Gastrocnemius medialis (tissue), 4 donors: ENCODE results near the gene KLK15. TPM values are rescaled to one million over a fixed set of nuclear protein-coding genes. Genes with fewer than 3 reads are reported as not detected.
"Not testable (repeated sequence)": the region's sequence is repeated elsewhere in the genome, so short reads cannot be mapped to it uniquely, and the experiment has no call there.

Experiments used
- ATAC-seq, 2 donors: fragments of 150-250 bp; one replicate each; pipeline ENCODE4 v1.9.1; 2016
- DNase-seq, 2 donors: peaks; one replicate each; pipeline ENCODE4 v3.0.0-alpha.2; 2019
- H3K27ac ChIP-seq, 4 donors: fragments of 200-600 bp; sonication (generic); 1 replicate in 1 of 4; 2 replicates in 3 of 4; pipeline ENCODE4 v1.5.1; 2016 to 2018; ENCODE audit warnings: mild to moderate bottlenecking in 2 of 4, moderate library complexity in 1 of 4
- H3K27me3 ChIP-seq, 3 donors: fragments of 200-600 bp; sonication (generic) in 2 of 3; 1 replicate in 1 of 3; 2 replicates in 2 of 3; pipeline versions ENCODE4 v1.5.1 to v1.6.0; 2016 to 2019; ENCODE audit warnings: mild to moderate bottlenecking in 1 of 3, moderate library complexity in 1 of 3
- H3K36me3 ChIP-seq, 2 donors: fragments of 200-600 bp; sonication (generic) in 1 of 2; one replicate each; pipeline ENCODE4 v1.5.1; 2017 to 2018
- H3K4me1 ChIP-seq, 2 donors: fragments of 200-600 bp; sonication (generic) in 1 of 2; one replicate each; pipeline ENCODE4 v1.5.1; 2016 to 2017; ENCODE audit warnings: mild to moderate bottlenecking in 2 of 2
- H3K4me3 ChIP-seq, 4 donors: fragments of 200-600 bp; sonication (generic) in 3 of 4; 1 replicate in 1 of 4; 2 replicates in 3 of 4; pipeline ENCODE4 v1.5.1; 2016 to 2019; ENCODE audit warnings: mild to moderate bottlenecking in 2 of 4
- H3K9me3 ChIP-seq, 3 donors: fragments of 200-600 bp; sonication (generic) in 2 of 3; 1 replicate in 1 of 3; 2 replicates in 2 of 3; pipeline ENCODE4 v1.5.1; 2016 to 2019
- POLR2A ChIP-seq, 2 donors: fragments of 450-650 bp; IDR thresholded peaks; one replicate each; pipeline ENCODE4 v1.6.1; 2017; ENCODE audit warnings: antibody characterized with exemption in 2 of 2, mild to moderate bottlenecking in 2 of 2, moderate library complexity in 2 of 2
- in situ Hi-C, 4 donors: fragments of 200-750 bp; cut with MboI; loops; one replicate each; pipeline versions ENCODE4 v1.15.0 to v1.8.0; 2017; ENCODE audit warnings: low sequenced_read_pairs in 4 of 4
- intact Hi-C: fragments of 100-400 bp; cut with DNase I; formaldehyde crosslinking; loops from one replicate; pipeline ENCODE4 v1.15.1; 2023; ENCODE audit warnings: low total_unique reads
- total RNA-seq, 4 donors: library from RNA; depleted of rRNA; stranded (reverse); fragments of >200 nt; gene quantifications; one replicate each; pipeline versions ENCODE4 v1.1.0 to v1.2.3, GENCODE V29; 2016
- TF ChIP-seq, protein P1 (sequence below), 5 experiments: fragments of 450-650 bp in 3 of 5; fragments of 200-600 bp in 2 of 5; sonication (generic) in 2 of 5; IDR thresholded peaks in 4 of 5; conservative IDR thresholded peaks in 1 of 5; 1 replicate in 4 of 5; 2 replicates in 1 of 5; pipeline ENCODE4 v1.5.1; 2016 to 2019; ENCODE audit warnings: antibody characterized with exemption in 5 of 5, mild to moderate bottlenecking in 3 of 5, moderate library complexity in 3 of 5

Gene KLK15
- total RNA-seq, 4 donors from 2014 or later = not detected

- Histone ChIP-seq H3K4me1 (no peaks in the 10 kb centered on the region), H3K27ac (no peak within 1 kb of the TSS), H3K36me3 (no peaks in the 10 kb centered on the region), H3K9me3 (no peaks in the 10 kb centered on the region), H3K4me3 (no peak within 1 kb of the TSS), H3K27me3 (peaks cover 0 to 3% (median 0%) of the 10 kb centered on the region in 3 donors)
- no peak for TF ChIP-seq POLR2A (IDR thresholded peaks at IDR 0.05)
- TF ChIP-seq, protein P1, sequence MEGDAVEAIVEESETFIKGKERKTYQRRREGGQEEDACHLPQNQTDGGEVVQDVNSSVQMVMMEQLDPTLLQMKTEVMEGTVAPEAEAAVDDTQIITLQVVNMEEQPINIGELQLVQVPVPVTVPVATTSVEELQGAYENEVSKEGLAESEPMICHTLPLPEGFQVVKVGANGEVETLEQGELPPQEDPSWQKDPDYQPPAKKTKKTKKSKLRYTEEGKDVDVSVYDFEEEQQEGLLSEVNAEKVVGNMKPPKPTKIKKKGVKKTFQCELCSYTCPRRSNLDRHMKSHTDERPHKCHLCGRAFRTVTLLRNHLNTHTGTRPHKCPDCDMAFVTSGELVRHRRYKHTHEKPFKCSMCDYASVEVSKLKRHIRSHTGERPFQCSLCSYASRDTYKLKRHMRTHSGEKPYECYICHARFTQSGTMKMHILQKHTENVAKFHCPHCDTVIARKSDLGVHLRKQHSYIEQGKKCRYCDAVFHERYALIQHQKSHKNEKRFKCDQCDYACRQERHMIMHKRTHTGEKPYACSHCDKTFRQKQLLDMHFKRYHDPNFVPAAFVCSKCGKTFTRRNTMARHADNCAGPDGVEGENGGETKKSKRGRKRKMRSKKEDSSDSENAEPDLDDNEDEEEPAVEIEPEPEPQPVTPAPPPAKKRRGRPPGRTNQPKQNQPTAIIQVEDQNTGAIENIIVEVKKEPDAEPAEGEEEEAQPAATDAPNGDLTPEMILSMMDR (IDR thresholded peaks at IDR 0.05 in 4 of 5, conservative IDR thresholded peaks at IDR 0.05 in 1 of 5) = no peak
- in situ Hi-C loops = loop anchor here in 3 of 4 donors (25.0 kb wide), 1 partner anchor 253 kb away; no protein-coding TSS in a partner anchor
- ATAC-seq (no peak), DNase-seq (no peak)
- intact Hi-C loops = no loop called here
Measured at GRCh38 chr19:50790396-50790795, 43.0 kb downstream of the KLK15 start, which contains the start of gene ACP4. TSS of gene ACP4 (plus strand) at chr19:50790415. CDS start at chr19:50790415, 0 bp downstream.

DNA sequence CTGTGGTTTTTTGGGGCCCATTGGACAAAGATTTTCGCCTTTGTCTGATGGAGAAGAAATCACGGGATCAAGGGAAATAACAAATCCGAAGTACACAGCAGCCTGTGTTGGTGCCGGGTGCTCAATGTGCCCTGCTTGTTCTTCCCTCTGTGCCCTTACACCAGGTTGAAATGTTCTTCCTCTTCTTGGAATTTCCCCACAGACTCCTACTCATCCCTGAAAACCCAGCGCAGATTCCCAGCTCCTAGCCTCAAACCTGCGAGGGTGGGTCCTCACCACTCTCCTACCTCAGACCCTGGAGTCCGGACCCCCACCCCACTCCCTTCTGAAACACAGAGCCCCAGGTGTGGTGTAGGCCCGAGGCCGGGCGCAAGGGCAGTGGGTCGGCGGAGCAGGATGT is 48.0 kb downstream of the KLK15 start:
- Histone ChIP-seq H3K9me3 (no peaks in the 10 kb centered on the region), H3K36me3 (no peaks in the 10 kb centered on the region), H3K27me3 (peaks cover 7 to 14% (median 11%) of the 10 kb centered on the region in 3 donors), H3K27ac (no peak overlapping the region), H3K4me3 (no peak overlapping the region), H3K4me1 (no peaks in the 10 kb centered on the region)
- in situ Hi-C loops = loop anchor here (5.0 to 25.0 kb wide), 4 partner anchors 248 to 431 kb away; partner anchors contain the start of gene NAPSA (in 2 of the 4)
- no peak for DNase-seq
- no peak for ATAC-seq
- intact Hi-C loops = no loop called here
- no peak for TF ChIP-seq POLR2A (IDR thresholded peaks at IDR 0.05)
- TF ChIP-seq, protein P1 (IDR thresholded peaks at IDR 0.05 in 4 of 5, conservative IDR thresholded peaks at IDR 0.05 in 1 of 5) = no peak

DNA sequence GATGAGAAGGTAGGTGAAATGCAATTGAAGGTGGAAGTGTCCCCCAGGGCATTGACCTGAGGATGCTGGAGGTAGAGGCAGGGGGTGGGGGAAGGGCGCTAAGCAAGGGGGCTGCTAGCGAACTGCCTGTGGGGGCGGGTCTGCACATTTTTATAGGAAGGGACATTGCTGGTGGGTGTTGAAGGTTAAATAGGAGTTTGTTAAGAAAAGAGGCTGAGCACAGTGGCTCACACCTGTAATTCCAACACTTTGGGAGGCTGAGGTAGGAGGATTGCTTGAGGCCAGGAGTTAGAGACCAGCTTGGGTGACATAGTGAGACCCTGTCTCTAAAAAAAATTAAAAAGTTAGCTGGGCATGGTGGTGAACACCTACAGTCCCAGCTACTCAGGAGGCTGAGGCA is 48.7 kb downstream of the KLK15 start:
- Histone ChIP-seq H3K4me3 (no peak overlapping the region), H3K9me3 (no peaks in the 10 kb centered on the region), H3K27me3 (peaks cover 13 to 20% (median 17%) of the 10 kb centered on the region in 3 donors), H3K27ac (no peak overlapping the region), H3K36me3 (no peaks in the 10 kb centered on the region), H3K4me1 (no peaks in the 10 kb centered on the region)
- DNase-seq (no peak), ATAC-seq (no peak)
- TF ChIP-seq, protein P1 (IDR thresholded peaks at IDR 0.05 in 4 of 5, conservative IDR thresholded peaks at IDR 0.05 in 1 of 5) = no peak
- TF ChIP-seq POLR2A (IDR thresholded peaks at IDR 0.05) = no peak
- intact Hi-C loops = no loop called here
- in situ Hi-C loops = loop anchor here (5.0 to 25.0 kb wide), 4 partner anchors 247 to 430 kb away; partner anchors contain the start of gene NAPSA (in 2 of the 4)

DNA sequence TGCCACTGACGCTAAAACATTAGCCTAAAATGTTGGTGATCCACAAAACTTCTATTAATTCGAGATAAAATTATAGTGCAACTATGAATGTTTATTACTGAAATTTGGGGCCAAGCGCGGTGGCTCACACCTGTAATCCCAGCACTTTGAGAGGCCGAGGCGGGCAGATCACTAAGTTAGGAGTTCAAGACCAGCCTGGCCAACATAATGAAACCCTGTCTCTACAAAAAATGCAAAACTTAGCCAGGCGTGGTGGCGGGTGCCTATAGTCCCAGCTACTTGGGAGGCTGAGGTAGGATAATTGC is 49.6 kb downstream of the KLK15 start:
- ATAC-seq, H3K27ac ChIP-seq, H3K36me3 ChIP-seq, H3K9me3 ChIP-seq, H3K4me3 ChIP-seq, H3K4me1 ChIP-seq, DNase-seq: not testable (repeated sequence)
- peaks cover 20 to 29% (median 25%) of the 10 kb centered on the region in 3 donors for H3K27me3 ChIP-seq
- intact Hi-C loops (loop anchor here (2.0 kb wide), 3 partner anchors 59 to 427 kb away; no protein-coding TSS in a partner anchor), in situ Hi-C loops (loop anchor here (10.0 to 25.0 kb wide), 3 partner anchors 246 to 429 kb away; partner anchors contain the start of gene NAPSA (in 2 of the 4))
- TF ChIP-seq, protein P1 (IDR thresholded peaks at IDR 0.05 in 4 of 5, conservative IDR thresholded peaks at IDR 0.05 in 1 of 5) = peak in 1 of 5 experiments; percentile 5
